Measurements from ENCODE around the gene MTPN.

DNA sequence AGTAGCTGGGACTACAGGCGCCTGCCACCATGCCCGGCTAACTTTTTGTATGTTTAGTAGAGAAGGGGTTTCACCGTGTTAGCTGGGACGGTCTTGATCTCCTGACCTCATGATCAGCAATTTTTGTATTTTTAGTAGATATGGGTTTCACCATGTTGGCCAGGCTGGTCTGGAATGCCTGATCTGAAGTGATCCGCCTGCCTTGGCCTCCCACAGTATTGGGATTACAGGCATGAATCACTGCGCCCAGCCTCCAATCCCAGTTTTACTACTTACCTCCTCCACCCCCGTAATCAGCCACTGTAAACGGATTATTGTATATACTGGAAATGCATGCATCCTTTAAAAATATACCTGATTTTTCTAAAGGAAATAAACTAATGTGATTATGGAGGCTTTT lies 35.1 kb upstream of the MTPN start:
- TF ChIP-seq, protein P1, sequence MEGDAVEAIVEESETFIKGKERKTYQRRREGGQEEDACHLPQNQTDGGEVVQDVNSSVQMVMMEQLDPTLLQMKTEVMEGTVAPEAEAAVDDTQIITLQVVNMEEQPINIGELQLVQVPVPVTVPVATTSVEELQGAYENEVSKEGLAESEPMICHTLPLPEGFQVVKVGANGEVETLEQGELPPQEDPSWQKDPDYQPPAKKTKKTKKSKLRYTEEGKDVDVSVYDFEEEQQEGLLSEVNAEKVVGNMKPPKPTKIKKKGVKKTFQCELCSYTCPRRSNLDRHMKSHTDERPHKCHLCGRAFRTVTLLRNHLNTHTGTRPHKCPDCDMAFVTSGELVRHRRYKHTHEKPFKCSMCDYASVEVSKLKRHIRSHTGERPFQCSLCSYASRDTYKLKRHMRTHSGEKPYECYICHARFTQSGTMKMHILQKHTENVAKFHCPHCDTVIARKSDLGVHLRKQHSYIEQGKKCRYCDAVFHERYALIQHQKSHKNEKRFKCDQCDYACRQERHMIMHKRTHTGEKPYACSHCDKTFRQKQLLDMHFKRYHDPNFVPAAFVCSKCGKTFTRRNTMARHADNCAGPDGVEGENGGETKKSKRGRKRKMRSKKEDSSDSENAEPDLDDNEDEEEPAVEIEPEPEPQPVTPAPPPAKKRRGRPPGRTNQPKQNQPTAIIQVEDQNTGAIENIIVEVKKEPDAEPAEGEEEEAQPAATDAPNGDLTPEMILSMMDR (IDR thresholded peaks at IDR 0.05), result no peak
- no peak for TF ChIP-seq POLR2A (IDR thresholded peaks at IDR 0.05)
